Ectodermal cell (in vitro differentiated cells): ENCODE data around the gene DDX20.

Experiments
- H3K27ac ChIP-seq: 2 replicates; pipeline ENCODE4 v1.7.0; 2013; ENCODE audit warnings: mild to moderate bottlenecking, low read depth, low read length; ENCODE audit not compliant: insufficient read depth, poor library complexity, severe bottlenecking
- H3K27me3 ChIP-seq: 2 replicates; pipeline ENCODE4 v1.7.0; 2013; ENCODE audit warnings: mild to moderate bottlenecking, low read length; ENCODE audit not compliant: insufficient read depth, control insufficient read depth, poor library complexity, severe bottlenecking
- H3K36me3 ChIP-seq: one replicate; pipeline ENCODE4 v1.7.0; 2013; ENCODE audit warnings: low read length; ENCODE audit not compliant: control insufficient read depth, insufficient read depth
- H3K4me1 ChIP-seq: one replicate; pipeline ENCODE4 v1.7.0; 2013; ENCODE audit warnings: low read length; ENCODE audit not compliant: control insufficient read depth, insufficient read depth
- H3K4me3 ChIP-seq: 2 replicates; pipeline ENCODE4 v1.7.0; 2013; ENCODE audit warnings: low read depth, low read length, control low read depth; ENCODE audit not compliant: insufficient read depth
- H3K9me3 ChIP-seq: 2 replicates; pipeline ENCODE4 v1.7.0; 2013; ENCODE audit warnings: mild to moderate bottlenecking, low read length, moderate library complexity; ENCODE audit not compliant: control insufficient read depth
- WGBS, 2 experiments: methylation state at CpG; one replicate each; pipeline ENCODE4 v1.1.7; 2013; ENCODE audit warnings: missing lambda C conversion rate in 2 of 2; 5-methylcytosine and 5-hydroxymethylcytosine counted together

DDX20 gene

GRCh38 chr1:111769517-111770146 is 13.9 kb downstream of the DDX20 start:
- H3K27me3 ChIP-seq, result no peaks in the 10 kb centered on the region
- no peak overlapping the region for H3K27ac ChIP-seq
- H3K4me1 ChIP-seq, result no peaks in the 10 kb centered on the region
- no peaks in the 10 kb centered on the region for H3K9me3 ChIP-seq
- no peak overlapping the region for H3K4me3 ChIP-seq
- H3K36me3 ChIP-seq, result peaks cover 23% of the 10 kb centered on the region
- 80 to 92% methylated on average over 6 of the region's 6 CpGs for WGBS, 2 experiments

- peaks cover 2% of the 10 kb centered on the region for H3K4me1 ChIP-seq
- no peaks in the 10 kb centered on the region for H3K9me3 ChIP-seq
- peaks cover 13% of the 10 kb centered on the region for H3K36me3 ChIP-seq
- 89 to 91% methylated on average over 2 to 4 of the region's 4 CpGs for WGBS, 2 experiments
- no peak overlapping the region for H3K27ac ChIP-seq
- H3K4me3 ChIP-seq, result no peak overlapping the region
- no peaks in the 10 kb centered on the region for H3K27me3 ChIP-seq
Observed at GRCh38 chr1:111770916-111771315, 15.2 kb downstream of the DDX20 start.

- peak overlapping the region; percentile 42 for H3K27ac ChIP-seq
- peaks cover 10% of the 10 kb centered on the region for H3K4me1 ChIP-seq
- no peaks in the 10 kb centered on the region for H3K27me3 ChIP-seq
- whole genome bisulfite sequencing, 2 experiments, result 78 to 83% methylated on average over 9 of the region's 9 CpGs
- no peak overlapping the region for H3K4me3 ChIP-seq
- H3K9me3 ChIP-seq, result no peaks in the 10 kb centered on the region
- no peaks in the 10 kb centered on the region for H3K36me3 ChIP-seq
Observed at GRCh38 chr1:111775966-111776365, 20.3 kb downstream of the DDX20 start.

GRCh38 chr1:111776391-111776790 is 20.7 kb downstream of the DDX20 start:
- H3K36me3 ChIP-seq, result no peaks in the 10 kb centered on the region
- peaks cover 10% of the 10 kb centered on the region for H3K4me1 ChIP-seq
- no peaks in the 10 kb centered on the region for H3K9me3 ChIP-seq
- 76 to 95% methylated on average over 2 of the region's 2 CpGs for WGBS, 2 experiments
- H3K4me3 ChIP-seq, result no peak overlapping the region
- no peak overlapping the region for H3K27ac ChIP-seq
- H3K27me3 ChIP-seq, result no peaks in the 10 kb centered on the region

GRCh38 chr1:111776861-111777260 is 21.2 kb downstream of the DDX20 start:
- H3K27ac ChIP-seq, result no peak overlapping the region
- H3K4me3 ChIP-seq, result no peak overlapping the region
- 89 to 97% methylated on average over 8 of the region's 8 CpGs for WGBS, 2 experiments

DNA sequence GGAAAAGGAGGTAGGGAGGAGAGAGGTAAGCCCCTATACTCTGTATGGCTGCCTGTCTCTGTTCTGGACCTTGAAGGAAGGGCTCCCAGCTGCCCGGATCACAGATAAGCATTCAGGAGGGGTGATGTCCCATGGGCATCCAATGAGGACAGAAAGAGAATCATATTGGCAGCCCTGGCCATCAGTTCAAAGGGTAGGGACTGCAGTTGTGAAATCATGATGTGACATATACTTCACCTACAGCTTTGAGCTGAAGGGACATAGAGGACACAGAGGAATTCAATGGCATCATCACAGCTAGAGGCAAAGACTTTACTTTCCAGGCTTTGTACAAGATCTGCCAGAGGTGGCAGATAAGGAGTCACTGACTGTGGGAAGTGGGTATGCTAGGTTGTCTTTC is 21.6 kb downstream of the DDX20 start:
- WGBS, 2 experiments, result 91 to 96% methylated on average over 1 of the region's 1 CpG
- no peak overlapping the region for H3K4me3 ChIP-seq
- H3K9me3 ChIP-seq, result no peaks in the 10 kb centered on the region
- H3K4me1 ChIP-seq, result peaks cover 10% of the 10 kb centered on the region
- no peak overlapping the region for H3K27ac ChIP-seq
- H3K27me3 ChIP-seq, result no peaks in the 10 kb centered on the region
- H3K36me3 ChIP-seq, result no peaks in the 10 kb centered on the region

More at GRCh38 chr1:111776861-111777260, 21.2 kb downstream of the DDX20 start:
- Histone ChIP-seq H3K36me3 (no peaks in the 10 kb centered on the region), H3K9me3 (no peaks in the 10 kb centered on the region), H3K4me1 (peaks cover 10% of the 10 kb centered on the region), H3K27me3 (no peaks in the 10 kb centered on the region)

DNA sequence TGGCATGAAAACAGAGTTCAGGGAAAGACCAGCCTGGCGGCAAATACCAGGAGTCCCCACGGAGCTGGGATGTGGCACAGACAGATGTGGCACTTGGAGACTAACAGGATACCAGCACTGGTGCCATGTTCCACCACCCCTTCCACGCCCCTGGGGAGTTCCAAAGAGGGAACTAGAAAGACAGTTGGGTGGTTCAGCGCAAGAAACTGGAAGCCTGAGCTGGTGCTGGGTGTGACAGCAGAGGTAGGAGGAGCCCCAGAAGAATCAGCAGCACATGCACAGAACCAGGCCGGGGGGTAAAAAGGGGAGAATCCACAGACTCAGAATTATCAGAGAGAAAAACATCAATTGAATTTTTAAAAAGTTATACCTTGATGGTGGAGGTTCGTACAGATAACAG is 22.4 kb downstream of the DDX20 start:
- H3K4me3 ChIP-seq, result no peak overlapping the region
- no peaks in the 10 kb centered on the region for H3K27me3 ChIP-seq
- H3K36me3 ChIP-seq, result no peaks in the 10 kb centered on the region
- H3K27ac ChIP-seq, result no peak overlapping the region
- WGBS, 2 experiments, result 93 to 95% methylated on average over 5 to 6 of the region's 6 CpGs
- H3K4me1 ChIP-seq, result peaks cover 10% of the 10 kb centered on the region
- H3K9me3 ChIP-seq, result no peaks in the 10 kb centered on the region

DNA sequence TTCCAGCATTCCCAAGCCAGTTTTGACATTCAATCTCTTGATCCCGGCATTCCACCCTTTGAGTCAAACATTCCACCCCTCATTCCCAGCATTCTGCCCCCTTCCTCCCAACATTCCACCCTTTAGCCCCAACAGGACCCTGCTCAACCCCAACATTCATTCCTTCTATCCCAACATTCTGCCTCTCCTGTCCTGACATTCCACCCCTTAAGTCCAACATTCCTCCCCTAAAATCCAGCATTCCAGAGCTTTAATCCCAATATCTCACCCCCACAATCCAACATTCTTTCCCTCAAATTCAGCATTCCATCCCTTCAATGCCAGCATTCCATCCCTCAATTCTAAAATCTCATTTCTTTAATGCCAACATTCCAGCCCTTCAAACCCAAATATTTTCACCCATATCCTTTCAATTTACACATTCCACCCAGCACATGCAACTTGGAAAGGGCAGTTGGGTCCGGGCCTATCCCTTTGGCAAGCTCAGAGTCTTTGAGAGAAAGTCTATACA is 22.9 kb downstream of the DDX20 start:
- Histone ChIP-seq H3K36me3 (no peaks in the 10 kb centered on the region), H3K9me3 (no peaks in the 10 kb centered on the region), H3K4me3 (no peak overlapping the region), H3K27ac (no peak overlapping the region), H3K4me1 (peaks cover 10% of the 10 kb centered on the region), H3K27me3 (no peaks in the 10 kb centered on the region)
- 84 to 95% methylated on average over 2 of the region's 2 CpGs for whole genome bisulfite sequencing, 2 experiments

- H3K27me3 ChIP-seq, result no peaks in the 10 kb centered on the region
- H3K4me1 ChIP-seq, result peaks cover 10% of the 10 kb centered on the region
- H3K9me3 ChIP-seq, result no peaks in the 10 kb centered on the region
- no peak overlapping the region for H3K27ac ChIP-seq
- WGBS, 2 experiments, result 97% methylated on average over 2 of the region's 2 CpGs
- H3K36me3 ChIP-seq, result no peaks in the 10 kb centered on the region
- no peak overlapping the region for H3K4me3 ChIP-seq
Observed at GRCh38 chr1:111779546-111779945, 23.8 kb downstream of the DDX20 start.

DNA sequence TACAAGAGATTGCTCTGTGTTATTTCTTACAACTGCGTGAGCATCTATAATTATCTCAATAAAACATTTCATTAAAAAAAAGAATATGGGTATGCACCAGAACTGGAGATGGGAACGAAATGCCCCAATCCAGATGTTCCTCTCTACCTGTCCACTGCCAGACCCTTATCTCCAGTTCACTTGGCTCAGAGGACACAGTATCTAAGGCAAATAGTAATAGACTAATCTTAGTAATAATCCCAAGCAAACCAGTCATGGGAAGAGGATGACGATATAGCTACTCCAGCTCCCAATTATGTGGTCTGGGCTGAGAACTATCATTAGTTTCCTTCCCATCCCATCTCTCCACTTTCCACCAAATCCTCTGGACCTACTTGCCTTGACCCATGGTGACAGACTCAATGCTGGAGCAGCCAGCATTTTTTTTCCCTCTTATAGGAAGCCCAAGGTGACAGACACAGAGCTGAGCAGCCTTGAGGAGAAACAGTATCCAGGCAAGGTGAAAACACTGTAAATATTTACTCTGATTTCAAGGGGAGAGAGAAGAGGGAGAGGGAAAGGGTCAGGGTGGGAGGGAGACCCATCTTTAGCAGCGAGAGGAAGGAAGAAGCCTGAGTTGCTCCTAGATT is 28.7 kb downstream of the DDX20 start:
- Histone ChIP-seq H3K4me1 (no peaks in the 10 kb centered on the region), H3K4me3 (no peak overlapping the region), H3K27ac (no peak overlapping the region), H3K27me3 (no peaks in the 10 kb centered on the region), H3K36me3 (no peaks in the 10 kb centered on the region), H3K9me3 (no peaks in the 10 kb centered on the region)
- 92 to 94% methylated on average over 3 to 4 of the region's 4 CpGs for WGBS, 2 experiments
